B cell (primary cell): ENCODE results near the gene TSPAN18. TPM values are rescaled to one million over a fixed set of nuclear protein-coding genes. Genes with fewer than 3 reads are reported as not detected.

Experiments used
- ATAC-seq: fragments of 200-7000 bp; cut with Tn5 transposase; one replicate; pipeline ENCODE4 v1.10.0; 2021; ENCODE audit warnings: low read depth, mild to moderate bottlenecking, moderate number of reproducible peaks, moderate library complexity
- CTCF ChIA-PET: fragments of 350-600 bp; sonication (Branson Sonifier 250); formaldehyde crosslinking; loops from one replicate; lab custom pipeline; 2021; ENCODE audit warnings: antibody characterized with exemption, inconsistent platforms; lab: Charles Lee
- POLR2A ChIA-PET: fragments of 350-600 bp; sonication (Branson Sonifier 250); formaldehyde crosslinking; loops from one replicate; lab custom pipeline; 2021; ENCODE audit warnings: antibody characterized with exemption; lab: Charles Lee
- DNase-seq: peaks from one replicate; pipeline ENCODE4 v3.0.0; 2013
- H2AFZ ChIP-seq: 2 replicates; pipeline ENCODE4 v1.6.1; 2012; ENCODE audit warnings: mild to moderate bottlenecking, low read depth, low read length; ENCODE audit not compliant: insufficient read depth, poor library complexity, severe bottlenecking
- H3K27ac ChIP-seq, 2 donors: 1 replicate in 1 of 2; 2 replicates in 1 of 2; pipeline ENCODE4 v1.5.1; 2012 to 2013; ENCODE audit warnings: low read length in 2 of 2, mild to moderate bottlenecking in 2 of 2, moderate library complexity in 1 of 2
- H3K27me3 ChIP-seq, 4 experiments: fragments of 200-600 bp in 1 of 4; sonication (generic) in 1 of 4; replicated peaks in 1 of 4; 1 replicate in 2 of 4; 2 replicates in 2 of 4; pipeline versions ENCODE4 v1.6.1 to v1.7.0; 2013 to 2016; ENCODE audit warnings: low read length in 3 of 4, mild to moderate bottlenecking in 2 of 4, mixed read lengths in 1 of 4, moderate library complexity in 1 of 4; ENCODE audit not compliant: insufficient read depth in 4 of 4, control insufficient read depth in 3 of 4; ENCODE audit errors: control extremely low read depth in 1 of 4
- H3K36me3 ChIP-seq, 2 experiments: replicated peaks in 1 of 2; 1 replicate in 1 of 2; 2 replicates in 1 of 2; pipeline versions ENCODE4 v1.6.1 to v1.7.1; 2013; ENCODE audit warnings: low read length in 1 of 2; ENCODE audit not compliant: insufficient read depth in 2 of 2, control insufficient read depth in 1 of 2; ENCODE audit errors: control extremely low read depth in 1 of 2, extremely low read depth in 1 of 2
- H3K4me1 ChIP-seq, 2 donors: fragments of 200-600 bp in 1 of 2; sonication (generic) in 1 of 2; 1 replicate in 1 of 2; 2 replicates in 1 of 2; pipeline versions ENCODE4 v1.5.1 to v1.6.1; 2013 to 2017; ENCODE audit warnings: low read length in 2 of 2; ENCODE audit not compliant: control insufficient read depth in 2 of 2, insufficient read depth in 2 of 2
- H3K4me2 ChIP-seq: replicated peaks from 2 replicates; pipeline ENCODE3; 2012; ENCODE audit warnings: mild to moderate bottlenecking, low read depth, low read length; ENCODE audit not compliant: poor library complexity, severe bottlenecking
- H3K4me3 ChIP-seq, 5 experiments: fragments of 200-600 bp in 1 of 5; sonication (generic) in 1 of 5; 1 replicate in 3 of 5; 2 replicates in 2 of 5; pipeline versions ENCODE4 v1.5.1 to v1.7.0; 2011 to 2016; ENCODE audit warnings: low read length in 4 of 5, mild to moderate bottlenecking in 4 of 5, low read depth in 2 of 5, control low read depth in 1 of 5, moderate library complexity in 1 of 5; ENCODE audit not compliant: insufficient read depth in 1 of 5; ENCODE audit errors: control extremely low read depth in 1 of 5, extremely low read depth in 1 of 5
- H3K79me2 ChIP-seq: fragments of 200-600 bp; sonication (generic); one replicate; pipeline ENCODE4 v1.6.0; 2016; ENCODE audit warnings: low read length; ENCODE audit not compliant: control insufficient read depth, insufficient read depth
- H3K9ac ChIP-seq: fragments of 200-600 bp; sonication (generic); 2 replicates; pipeline ENCODE4 v1.6.1; 2017; ENCODE audit warnings: mild to moderate bottlenecking, low read length, moderate library complexity
- H3K9me3 ChIP-seq, 3 donors: one replicate each; pipeline versions ENCODE4 v1.6.1 to v1.7.1; 2013; ENCODE audit warnings: low read length in 2 of 3; ENCODE audit not compliant: control insufficient read depth in 2 of 3, insufficient read depth in 1 of 3; ENCODE audit errors: control extremely low read depth in 1 of 3
- H4K20me1 ChIP-seq: 2 replicates; pipeline ENCODE4 v1.6.0; 2012; ENCODE audit warnings: mild to moderate bottlenecking, low read length; ENCODE audit not compliant: insufficient read depth, control insufficient read depth, poor library complexity, severe bottlenecking
- H3K27ac Mint-ChIP-seq: one replicate; pipeline ENCODE4 v1.8.0; 2021; ENCODE audit warnings: mixed read lengths
- H3K27me3 Mint-ChIP-seq: one replicate; pipeline ENCODE4 v1.8.0; 2021; ENCODE audit warnings: mixed read lengths
- H3K4me1 Mint-ChIP-seq: one replicate; pipeline ENCODE4 v1.8.0; 2021; ENCODE audit warnings: mixed read lengths
- H3K4me3 Mint-ChIP-seq: one replicate; pipeline ENCODE4 v1.8.0; 2021; ENCODE audit warnings: mixed read lengths
- H3K9me3 Mint-ChIP-seq: one replicate; pipeline ENCODE4 v1.8.0; 2022; ENCODE audit warnings: mixed read lengths; ENCODE audit not compliant: insufficient read depth
- EZH2 ChIP-seq: IDR thresholded peaks from 2 replicates; pipeline ENCODE4 v1.6.1; 2012; ENCODE audit warnings: borderline replicate concordance, low read depth, mild to moderate bottlenecking, moderate library complexity, low read length; ENCODE audit not compliant: insufficient read depth, poor library complexity, severe bottlenecking
- WGBS: methylation state at CpG from one replicate; pipeline ENCODE4 v1.1.5; 2013; ENCODE audit warnings: missing lambda C conversion rate; ENCODE audit not compliant: insufficient coverage; 5-methylcytosine and 5-hydroxymethylcytosine counted together
- intact Hi-C: fragments of 100-400 bp; cut with micrococcal nuclease; formaldehyde crosslinking; loops from one replicate; pipeline ENCODE4 v1.10.0; 2022
- polyA plus RNA-seq: library from polyadenylated mRNA; depleted of rRNA; stranded (reverse); fragments of >200 nt; gene quantifications from 2 replicates; pipeline ENCODE4 v1.2.3, GENCODE V29; 2012
- total RNA-seq, 2 donors: library from RNA; stranded (reverse); fragments of 120-200 nt in 1 of 2; gene quantifications; 1 replicate in 1 of 2; 2 replicates in 1 of 2; pipeline versions ENCODE4 v1.2.3 to v1.2.4, GENCODE V29; 2013 to 2022
- TF ChIP-seq, protein P1 (sequence below): fragments of 200-600 bp; IDR thresholded peaks from one replicate; pipeline ENCODE4 v1.8.0; 2022; ENCODE audit warnings: antibody characterized with exemption, mild to moderate bottlenecking

TSPAN18 gene
- total and polyA plus RNA-seq, 2 donors (not counting 1 experiment from before 2014, with no cell fraction given), result 0.75 to 2.0 TPM

DNA sequence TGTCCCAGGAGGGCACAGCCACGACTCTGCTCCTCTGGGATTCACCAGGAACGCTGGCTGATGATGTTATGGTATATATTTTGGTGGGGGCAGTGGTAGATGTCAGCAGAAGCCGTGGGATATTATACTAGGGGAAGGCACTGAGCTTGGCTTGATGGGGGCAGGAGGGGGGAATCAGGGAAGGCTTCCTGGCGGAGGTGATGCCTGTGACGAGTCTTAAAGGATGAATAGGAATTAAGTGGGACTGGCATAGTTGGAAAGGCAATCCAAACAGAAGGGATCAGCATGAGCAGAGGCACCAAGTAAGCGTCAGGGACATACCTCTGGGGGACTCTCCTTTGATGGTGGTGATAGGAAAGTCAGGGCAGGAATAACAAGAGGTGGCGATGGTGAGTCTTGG lies 176.3 kb downstream of the TSPAN18 start:
- Histone ChIP-seq H3K79me2 (no peaks in the 10 kb centered on the region), H3K27me3 (no peaks in the 10 kb centered on the region), H3K4me2 (no peak overlapping the region), H3K4me1 (peaks cover 0 to 9% of the 10 kb centered on the region in 2 donors), H3K9me3 (peaks cover 0 to 14% (median 5%) of the 10 kb centered on the region in 3 donors), H3K4me3 (no peak overlapping the region), H3K9ac (no peak overlapping the region), H4K20me1 (no peaks in the 10 kb centered on the region), H2AFZ (no peak overlapping the region), H3K36me3 (no peaks in the 10 kb centered on the region), H3K27ac (no peak overlapping the region)
- whole genome bisulfite sequencing, result 91% methylated on average over 6 of the region's 7 CpGs
- H3K4me3 Mint-ChIP-seq, result no peak overlapping the region
- no peaks in the 10 kb centered on the region for H3K27me3 Mint-ChIP-seq
- H3K9me3 Mint-ChIP-seq, result no peaks in the 10 kb centered on the region
- intact Hi-C loops, result no loop called here
- DNase-seq, result no peak
- H3K4me1 Mint-ChIP-seq, result peaks cover 14% of the 10 kb centered on the region
- ChIA-PET POLR2A (no interaction called here), CTCF (interaction anchor here (1.2 to 2.9 kb wide), 2 partner anchors 8 to 33 kb away, joined by 3 to 18 read pairs; no protein-coding TSS in a partner anchor)
- TF ChIP-seq EZH2, result no peak
- TF ChIP-seq, protein P1, sequence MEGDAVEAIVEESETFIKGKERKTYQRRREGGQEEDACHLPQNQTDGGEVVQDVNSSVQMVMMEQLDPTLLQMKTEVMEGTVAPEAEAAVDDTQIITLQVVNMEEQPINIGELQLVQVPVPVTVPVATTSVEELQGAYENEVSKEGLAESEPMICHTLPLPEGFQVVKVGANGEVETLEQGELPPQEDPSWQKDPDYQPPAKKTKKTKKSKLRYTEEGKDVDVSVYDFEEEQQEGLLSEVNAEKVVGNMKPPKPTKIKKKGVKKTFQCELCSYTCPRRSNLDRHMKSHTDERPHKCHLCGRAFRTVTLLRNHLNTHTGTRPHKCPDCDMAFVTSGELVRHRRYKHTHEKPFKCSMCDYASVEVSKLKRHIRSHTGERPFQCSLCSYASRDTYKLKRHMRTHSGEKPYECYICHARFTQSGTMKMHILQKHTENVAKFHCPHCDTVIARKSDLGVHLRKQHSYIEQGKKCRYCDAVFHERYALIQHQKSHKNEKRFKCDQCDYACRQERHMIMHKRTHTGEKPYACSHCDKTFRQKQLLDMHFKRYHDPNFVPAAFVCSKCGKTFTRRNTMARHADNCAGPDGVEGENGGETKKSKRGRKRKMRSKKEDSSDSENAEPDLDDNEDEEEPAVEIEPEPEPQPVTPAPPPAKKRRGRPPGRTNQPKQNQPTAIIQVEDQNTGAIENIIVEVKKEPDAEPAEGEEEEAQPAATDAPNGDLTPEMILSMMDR, result no peak
- ATAC-seq, result no peak
- H3K27ac Mint-ChIP-seq, result no peak overlapping the region

GRCh38 chr11:44903518-44903917 lies 176.8 kb downstream of the TSPAN18 start:
- no peak overlapping the region for H3K27ac ChIP-seq
- H3K4me1 Mint-ChIP-seq, result peaks cover 14% of the 10 kb centered on the region
- no peak overlapping the region for H3K27ac Mint-ChIP-seq
- DNase-seq, result no peak
- intact Hi-C loops, result no loop called here
- peaks cover 0 to 9% of the 10 kb centered on the region in 2 donors for H3K4me1 ChIP-seq
- H3K9ac ChIP-seq, result no peak overlapping the region
- no peak overlapping the region for H3K4me2 ChIP-seq
- CTCF ChIA-PET, result interaction anchor here (1.2 to 2.9 kb wide), 2 partner anchors 8 to 33 kb away, joined by 3 to 18 read pairs; no protein-coding TSS in a partner anchor
- H3K4me3 Mint-ChIP-seq, result no peak overlapping the region
- no peaks in the 10 kb centered on the region for H3K79me2 ChIP-seq
- H3K4me3 ChIP-seq, result no peak overlapping the region
- H3K36me3 ChIP-seq, result no peaks in the 10 kb centered on the region
- no peak for TF ChIP-seq EZH2
- TF ChIP-seq, protein P1, result no peak
- H2AFZ ChIP-seq, result no peak overlapping the region
- WGBS, result 100% methylated on average over 1 of the region's 3 CpGs
- POLR2A ChIA-PET, result no interaction called here
- H3K9me3 ChIP-seq, result peaks cover 0 to 11% (median under 1%) of the 10 kb centered on the region in 3 donors
- H3K27me3 ChIP-seq, result no peaks in the 10 kb centered on the region
- H3K27me3 Mint-ChIP-seq, result no peaks in the 10 kb centered on the region
- no peaks in the 10 kb centered on the region for H4K20me1 ChIP-seq
- ATAC-seq, result no peak
- no peaks in the 10 kb centered on the region for H3K9me3 Mint-ChIP-seq
